ENCODE results near the gene VEZT. TPM values are rescaled to one million over a fixed set of nuclear protein-coding genes. Genes with fewer than 3 reads are reported as not detected.
A peak's percentile ranks its signal among the peaks of the same experiment; 100 is the strongest.

VEZT gene
- total and polyA plus RNA-seq, 7 donors, result 19.9 to 114 (median 82.8) TPM

- no peaks in the 10 kb centered on the region for H3K9me3 ChIP-seq
- TF ChIP-seq, protein P1, sequence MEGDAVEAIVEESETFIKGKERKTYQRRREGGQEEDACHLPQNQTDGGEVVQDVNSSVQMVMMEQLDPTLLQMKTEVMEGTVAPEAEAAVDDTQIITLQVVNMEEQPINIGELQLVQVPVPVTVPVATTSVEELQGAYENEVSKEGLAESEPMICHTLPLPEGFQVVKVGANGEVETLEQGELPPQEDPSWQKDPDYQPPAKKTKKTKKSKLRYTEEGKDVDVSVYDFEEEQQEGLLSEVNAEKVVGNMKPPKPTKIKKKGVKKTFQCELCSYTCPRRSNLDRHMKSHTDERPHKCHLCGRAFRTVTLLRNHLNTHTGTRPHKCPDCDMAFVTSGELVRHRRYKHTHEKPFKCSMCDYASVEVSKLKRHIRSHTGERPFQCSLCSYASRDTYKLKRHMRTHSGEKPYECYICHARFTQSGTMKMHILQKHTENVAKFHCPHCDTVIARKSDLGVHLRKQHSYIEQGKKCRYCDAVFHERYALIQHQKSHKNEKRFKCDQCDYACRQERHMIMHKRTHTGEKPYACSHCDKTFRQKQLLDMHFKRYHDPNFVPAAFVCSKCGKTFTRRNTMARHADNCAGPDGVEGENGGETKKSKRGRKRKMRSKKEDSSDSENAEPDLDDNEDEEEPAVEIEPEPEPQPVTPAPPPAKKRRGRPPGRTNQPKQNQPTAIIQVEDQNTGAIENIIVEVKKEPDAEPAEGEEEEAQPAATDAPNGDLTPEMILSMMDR (IDR thresholded peaks at IDR 0.05), result no peak
- TF ChIP-seq POLR2AphosphoS5 (IDR thresholded peaks at IDR 0.05), result peak; percentile 78 to 91 (median 90)
- TF ChIP-seq POLR2A (IDR thresholded peaks at IDR 0.05), result no peak
- peak in 3 of 4 donors; percentile 60 to 65 (median 64) for TF ChIP-seq EP300 (IDR thresholded peaks at IDR 0.05)
- no peaks in the 10 kb centered on the region for H3K27me3 ChIP-seq
- no peak overlapping the region for H3K4me3 ChIP-seq
- WGBS, 2 donors, result 17 to 51% methylated on average over 8 of the region's 8 CpGs
- H3K4me1 ChIP-seq, result peaks cover 0 to 30% (median 26%) of the 10 kb centered on the region in 4 donors
- intact Hi-C loops (cut with DNase I), result loop anchor here (5.0 kb wide), 1 partner anchor 44 kb away; the partner anchor contains the start of genes FGD6 and VEZT
- peak overlapping the region; percentile 59 to 85 (median 72) for H3K27ac ChIP-seq
- H3K36me3 ChIP-seq, result peaks cover 0 to 9% (median 3%) of the 10 kb centered on the region in 4 donors
- peak; percentile 97 for DNase-seq
Measured at GRCh38 chr12:95173392-95174251, 44.0 kb upstream of the VEZT start.

DNA sequence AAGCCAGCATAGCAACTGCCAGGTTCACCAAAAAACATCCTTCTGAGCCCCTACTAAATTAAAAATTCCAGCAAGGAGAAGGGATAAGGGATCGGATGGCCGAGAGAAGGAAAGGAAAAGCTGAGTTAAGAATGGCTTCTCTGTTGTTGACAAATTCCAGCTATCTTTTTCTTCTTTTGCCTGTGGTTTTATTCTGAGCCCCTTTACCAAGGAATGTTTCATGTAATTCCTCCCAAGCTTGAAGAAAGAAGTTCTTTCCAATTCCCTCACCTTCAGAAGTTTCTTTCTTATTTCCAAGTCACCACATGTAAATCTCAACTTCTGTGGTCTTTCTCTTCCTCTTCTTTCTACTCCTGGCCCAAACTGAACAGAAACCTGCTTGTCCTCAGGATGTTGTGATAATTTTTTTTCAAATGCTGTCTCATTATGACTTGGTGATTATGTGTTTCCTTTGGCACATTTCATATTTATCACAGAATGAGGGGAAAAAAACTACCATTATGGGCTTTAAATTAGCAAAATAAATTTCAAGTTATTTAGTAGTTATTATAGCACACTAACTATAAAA, 40.3 kb upstream of the VEZT start:
- H3K4me1 ChIP-seq, result peaks cover 0 to 30% (median 22%) of the 10 kb centered on the region in 4 donors

DNA sequence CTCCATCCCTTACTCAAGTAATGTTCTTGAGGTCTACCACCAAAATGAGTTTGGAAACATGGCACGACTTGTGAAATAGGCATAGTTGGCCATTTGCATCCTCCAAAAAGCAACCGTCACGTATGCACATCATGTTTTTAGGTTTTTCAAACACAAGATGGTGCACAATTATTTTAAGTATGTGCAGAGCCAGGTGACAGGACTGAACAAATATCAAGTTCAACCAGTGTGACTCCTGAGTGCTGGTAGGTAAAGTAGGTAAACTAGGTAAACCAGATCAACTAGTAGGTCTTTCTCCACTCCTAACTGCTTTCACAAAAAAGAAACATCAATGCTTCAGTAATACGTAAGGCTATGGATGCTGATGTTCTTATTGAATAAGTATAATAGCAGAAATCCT, 39.5 kb upstream of the VEZT start:
- no peak for DNase-seq
- Histone ChIP-seq H3K27ac (no peak overlapping the region), H3K9me3 (no peaks in the 10 kb centered on the region), H3K4me1 (peaks cover 0 to 24% (median 21%) of the 10 kb centered on the region in 4 donors), H3K27me3 (no peaks in the 10 kb centered on the region), H3K4me3 (no peak overlapping the region), H3K36me3 (no peaks in the 10 kb centered on the region)
- intact Hi-C loops (cut with DNase I), result no loop called here
- TF ChIP-seq POLR2A (IDR thresholded peaks at IDR 0.05), result no peak
- 86 to 87% methylated on average over 4 of the region's 4 CpGs for WGBS, 2 donors

More for the DNA sequence above, 40.3 kb upstream of the VEZT start:
- Histone ChIP-seq H3K4me3 (no peak overlapping the region), H3K27ac (no peak overlapping the region), H3K9me3 (no peaks in the 10 kb centered on the region), H3K36me3 (no peaks in the 10 kb centered on the region), H3K27me3 (no peaks in the 10 kb centered on the region)
- intact Hi-C loops (cut with DNase I), result no loop called here
- 96 to 98% methylated on average over 2 of the region's 2 CpGs for WGBS, 2 donors
- DNase-seq, result no peak
- TF ChIP-seq, protein P1 (IDR thresholded peaks at IDR 0.05), result no peak
- TF ChIP-seq POLR2AphosphoS5 (IDR thresholded peaks at IDR 0.05) (no peak), EP300 (IDR thresholded peaks at IDR 0.05) (no peak), POLR2A (IDR thresholded peaks at IDR 0.05) (no peak)

- Histone ChIP-seq H3K27ac (no peak overlapping the region), H3K36me3 (no peaks in the 10 kb centered on the region), H3K9me3 (no peaks in the 10 kb centered on the region), H3K27me3 (no peaks in the 10 kb centered on the region), H3K4me1 (peaks cover 0 to 17% (median 14%) of the 10 kb centered on the region in 4 donors), H3K4me3 (no peak overlapping the region)
- DNase-seq, result no peak
- intact Hi-C loops (cut with DNase I), result no loop called here
- TF ChIP-seq POLR2A (IDR thresholded peaks at IDR 0.05) (no peak), EP300 (IDR thresholded peaks at IDR 0.05) (no peak), POLR2AphosphoS5 (IDR thresholded peaks at IDR 0.05) (no peak)
- TF ChIP-seq, protein P1 (IDR thresholded peaks at IDR 0.05), result no peak
- 74 to 75% methylated on average over 5 of the region's 5 CpGs for WGBS, 2 donors
Measured at GRCh38 chr12:95179011-95179410, 38.6 kb upstream of the VEZT start.

DNA sequence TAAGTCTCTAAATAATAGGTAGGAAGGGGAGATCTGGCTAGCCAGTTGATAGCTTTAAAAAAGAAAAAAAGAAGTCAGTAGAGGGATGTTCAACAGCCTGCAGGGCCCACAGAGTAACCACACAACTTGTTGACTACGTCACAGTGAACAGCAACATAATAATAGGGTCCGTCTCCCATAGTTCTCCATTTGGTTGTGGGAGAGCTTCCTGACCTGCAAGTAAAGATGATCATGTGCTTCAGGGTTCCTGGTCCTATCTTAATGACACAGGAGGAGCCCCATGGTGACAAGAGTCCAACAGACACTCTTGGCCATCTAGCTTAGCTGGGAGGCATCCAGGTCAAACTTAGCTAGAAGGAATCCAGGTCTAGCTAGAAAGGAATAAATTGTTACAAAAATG, 36.5 kb upstream of the VEZT start:
- no peak overlapping the region for H3K27ac ChIP-seq
- WGBS, 2 donors, result 88 to 92% methylated on average over 2 of the region's 2 CpGs
- H3K4me3 ChIP-seq, result no peak overlapping the region
- no peak for TF ChIP-seq POLR2AphosphoS5 (IDR thresholded peaks at IDR 0.05)
- no peak for TF ChIP-seq POLR2A (IDR thresholded peaks at IDR 0.05)
- TF ChIP-seq EP300 (IDR thresholded peaks at IDR 0.05), result no peak
- TF ChIP-seq, protein P1 (IDR thresholded peaks at IDR 0.05), result no peak
- H3K36me3 ChIP-seq, result no peaks in the 10 kb centered on the region
- intact Hi-C loops (cut with DNase I), result no loop called here
- no peaks in the 10 kb centered on the region for H3K9me3 ChIP-seq
- H3K4me1 ChIP-seq, result peaks cover 0 to 12% (median 10%) of the 10 kb centered on the region in 4 donors
- no peak for DNase-seq
- no peaks in the 10 kb centered on the region for H3K27me3 ChIP-seq
